IPS DF 4.7 (cell line): ENCODE results near the gene FAM193A.
"Not testable (repeated sequence)": the region's sequence is repeated elsewhere in the genome, so short reads cannot be mapped to it uniquely, and the experiment has no call there.

Source experiments
- DNase-seq: peaks from one replicate; pipeline ENCODE4 v3.0.0-alpha.2; 2013; ENCODE audit warnings: low spot score; ENCODE audit errors: extremely low read depth

Gene FAM193A

DNA sequence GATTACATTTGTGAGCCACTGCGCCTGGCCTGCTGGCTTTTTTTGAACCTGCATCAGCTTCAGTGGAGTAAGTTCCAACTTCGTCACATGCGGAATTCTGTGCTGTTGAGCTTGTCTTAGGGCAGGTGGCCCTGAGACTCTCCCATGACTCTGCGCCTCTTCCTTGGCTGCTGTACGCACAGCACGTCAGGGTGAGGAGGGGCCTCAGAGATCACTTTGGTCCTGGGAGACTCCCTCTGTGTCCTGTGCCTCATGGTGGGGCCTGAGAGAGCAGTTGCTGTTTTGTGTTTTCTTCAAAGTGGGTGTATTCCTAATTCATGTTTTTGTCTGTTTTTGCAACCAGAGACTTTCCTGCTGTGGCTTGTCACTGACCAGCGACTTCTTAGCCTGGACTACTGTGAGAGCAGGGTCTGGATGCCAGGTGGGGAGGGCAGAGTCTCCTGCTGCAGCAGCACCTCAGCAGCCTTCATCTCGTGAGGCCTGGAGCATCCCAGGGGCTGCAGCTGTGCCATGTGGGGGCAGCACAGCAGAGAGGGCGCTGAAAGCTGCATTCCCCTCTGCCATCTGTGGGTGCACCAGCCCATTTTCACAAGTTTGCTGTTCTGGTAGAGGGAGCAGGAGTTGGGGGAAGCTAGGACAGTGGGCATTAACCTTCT, 111.8 kb downstream of the FAM193A start:
- DNase-seq, result no peak

DNA sequence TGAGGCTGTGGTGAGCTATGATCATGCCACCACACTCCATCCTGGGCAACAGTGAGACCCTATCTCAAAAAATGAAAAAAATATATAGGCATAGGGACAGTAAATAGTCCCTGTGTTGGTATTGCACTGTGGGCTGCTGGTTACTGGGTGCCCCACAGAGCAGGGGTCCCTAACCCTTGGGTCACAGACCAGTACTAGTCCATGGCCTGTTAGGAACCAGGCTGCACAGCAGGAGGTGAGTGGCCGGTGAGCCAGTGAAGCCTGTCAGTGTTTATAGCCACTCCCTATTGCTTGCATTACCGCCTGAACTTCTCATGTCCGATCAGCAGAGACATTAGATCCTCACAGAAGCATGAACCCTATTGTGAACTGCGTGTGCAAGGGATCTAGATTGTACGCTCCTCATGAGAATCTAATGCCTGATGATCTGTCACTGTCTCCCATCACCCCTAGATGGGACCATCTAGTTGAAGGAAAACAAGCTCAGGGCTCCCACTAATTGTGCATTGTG, 113.2 kb downstream of the FAM193A start:
- no peak for DNase-seq

DNA sequence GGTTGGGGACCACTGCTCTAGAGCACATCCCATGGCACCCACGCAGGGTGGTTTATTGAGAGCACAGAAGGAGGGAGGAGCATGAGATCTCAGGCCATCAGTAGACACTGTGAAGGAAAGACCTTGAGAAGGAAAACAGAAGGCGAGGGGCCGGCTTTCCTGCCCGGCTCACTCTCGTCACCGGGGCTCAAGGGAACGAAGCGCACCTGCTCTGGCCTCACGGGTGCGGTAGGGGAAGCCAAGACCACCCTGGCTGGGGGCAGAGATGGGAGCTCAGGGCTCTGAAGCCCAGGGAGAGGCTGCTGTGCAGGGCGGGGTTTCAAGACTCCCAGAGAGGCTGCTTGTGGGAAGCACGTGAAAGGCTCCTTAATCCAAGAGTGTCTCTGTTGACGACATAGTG, 113.8 kb downstream of the FAM193A start:
- no peak for DNase-seq

DNA sequence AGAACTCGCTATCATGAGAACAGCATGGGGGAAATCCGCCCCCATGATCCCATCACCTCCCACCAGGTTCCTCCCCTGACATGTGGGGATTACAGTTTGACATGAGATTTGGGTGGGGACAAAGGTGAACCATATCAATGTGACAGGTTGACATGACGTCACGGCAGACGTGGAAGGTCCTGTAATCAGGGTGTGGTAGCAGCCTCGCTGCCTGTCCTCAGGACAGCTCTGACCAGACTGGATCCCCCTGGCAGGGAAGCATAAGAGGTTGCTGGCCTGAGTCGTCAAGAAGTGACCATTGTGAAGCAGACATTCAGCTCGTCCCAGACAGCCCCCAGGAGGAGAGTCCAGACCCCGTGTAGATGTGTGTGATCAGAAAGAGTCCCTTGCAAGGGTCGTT, 115.1 kb downstream of the FAM193A start:
- no peak for DNase-seq

DNA sequence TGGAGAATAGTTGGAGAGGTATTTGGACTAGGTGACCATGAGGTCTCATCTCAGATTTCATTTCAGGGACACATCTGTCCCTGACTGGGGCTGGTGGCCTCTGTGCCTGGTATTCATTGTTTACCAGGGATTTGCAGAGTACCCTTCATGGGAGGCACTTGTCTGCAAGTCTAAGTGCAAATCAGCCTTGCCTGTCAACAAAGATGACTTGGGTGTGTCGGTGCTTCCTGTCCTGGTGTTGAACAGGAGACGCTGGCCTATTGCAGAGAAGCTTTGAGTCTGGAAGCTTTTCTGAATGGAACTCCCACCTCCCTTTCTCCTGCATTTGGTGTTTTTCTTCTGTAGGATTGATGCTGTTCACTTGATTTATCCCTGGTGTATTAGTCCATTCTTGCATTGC, 115.6 kb downstream of the FAM193A start:
- DNase-seq, result no peak

DNA sequence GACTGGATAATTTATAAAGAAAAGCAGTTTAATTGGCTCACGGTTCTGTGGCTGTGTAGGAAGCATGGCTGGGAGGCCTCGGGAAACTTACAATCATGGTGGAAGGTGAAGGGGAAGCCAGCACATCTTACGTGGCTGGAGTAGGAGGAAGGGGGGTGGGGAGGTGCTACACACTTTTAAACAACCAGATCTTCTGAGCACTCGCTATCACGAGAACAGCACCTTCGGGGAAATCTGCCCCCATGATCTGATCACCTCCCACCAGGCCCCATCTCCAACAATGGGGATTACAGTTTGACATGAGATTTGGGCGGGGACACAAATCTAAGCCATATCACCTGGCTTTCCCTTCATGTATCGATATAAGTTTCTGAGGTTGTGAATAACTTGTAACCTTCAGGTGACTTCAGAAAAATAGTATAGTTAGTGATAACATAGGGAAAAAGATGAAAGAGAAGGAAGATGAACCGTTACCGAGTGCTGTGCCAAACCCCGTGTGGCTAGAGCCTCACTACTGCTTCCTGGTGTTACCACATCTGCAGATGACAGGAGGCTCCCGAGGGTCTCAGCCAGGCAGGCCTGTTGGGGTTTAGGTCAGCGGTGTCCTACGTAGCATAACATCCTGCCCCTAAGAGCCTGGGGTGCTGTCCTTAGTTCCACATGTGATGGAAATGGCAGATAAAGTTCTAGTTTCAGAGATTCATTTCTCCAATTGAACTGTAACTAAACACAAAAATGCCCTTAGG, 116.1 kb downstream of the FAM193A start:
- no peak for DNase-seq

DNA sequence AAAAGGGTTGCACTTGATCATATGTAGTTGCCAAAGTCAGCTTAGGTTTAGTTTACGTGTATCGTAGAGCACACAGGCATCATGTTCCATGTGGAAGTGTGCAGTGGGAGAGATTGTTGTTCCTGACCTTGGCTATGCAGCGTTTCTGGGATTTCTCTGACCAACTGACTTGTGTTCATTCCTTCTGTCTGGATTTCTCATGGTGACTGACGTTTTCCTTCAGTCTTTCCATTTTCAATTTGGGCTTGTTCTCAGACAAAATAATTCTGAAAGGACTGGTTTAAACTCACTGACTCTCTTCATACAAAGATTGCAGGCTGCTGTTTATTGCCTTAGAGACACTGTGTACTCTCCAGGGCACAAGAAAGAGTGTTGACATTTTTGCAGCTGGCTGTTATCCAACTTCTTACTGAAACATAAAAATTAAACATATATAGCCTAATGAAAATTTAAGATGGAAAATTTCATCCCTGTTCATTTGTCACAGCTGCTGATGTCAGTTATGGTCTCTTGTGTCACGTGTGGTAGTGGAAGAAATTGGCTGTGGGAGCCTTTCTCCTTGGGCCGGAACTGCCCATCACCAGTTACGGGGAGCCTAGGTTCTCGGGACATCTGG, 124.3 kb downstream of the FAM193A start:
- DNase-seq, result no peak

DNA sequence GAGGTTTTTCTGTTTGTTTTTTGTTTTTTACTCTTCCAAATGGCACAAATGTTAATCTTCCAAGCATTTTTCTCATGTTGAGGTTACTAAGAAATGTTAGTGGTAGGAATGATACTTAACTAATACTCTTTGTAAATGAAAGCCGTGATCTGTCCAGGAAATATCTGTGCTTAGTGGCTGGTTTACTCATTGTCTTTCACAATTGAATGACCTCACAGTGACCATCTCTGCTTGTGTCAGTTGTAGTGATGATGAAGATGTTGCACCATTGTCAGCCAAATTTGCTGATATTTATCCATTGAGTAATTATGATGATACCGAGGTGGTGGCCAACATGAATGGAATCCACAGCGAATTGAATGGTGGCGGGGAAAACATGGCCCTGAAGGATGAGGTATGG, 126.2 kb downstream of the FAM193A start:
- DNase-seq, result no peak

DNA sequence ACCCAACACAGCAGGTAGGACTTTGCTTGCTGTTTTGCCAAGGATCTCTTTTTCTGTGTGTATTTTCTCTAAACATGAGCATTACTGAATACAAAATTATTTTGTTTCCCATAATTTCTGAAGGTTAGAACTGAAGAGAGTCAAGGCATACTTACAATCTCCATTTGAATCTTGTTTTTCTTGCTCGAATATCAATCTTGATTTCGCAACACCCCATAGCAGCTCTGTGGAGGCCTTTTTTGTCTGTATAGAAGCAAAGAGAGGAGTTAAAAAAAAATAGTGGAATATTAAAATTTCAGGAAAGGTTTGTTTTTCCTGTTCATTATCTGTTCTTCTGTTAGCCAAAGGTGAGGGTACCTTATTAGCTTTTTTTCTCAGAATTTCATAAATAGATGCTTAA, 126.8 kb downstream of the FAM193A start:
- DNase-seq, result no peak

DNA sequence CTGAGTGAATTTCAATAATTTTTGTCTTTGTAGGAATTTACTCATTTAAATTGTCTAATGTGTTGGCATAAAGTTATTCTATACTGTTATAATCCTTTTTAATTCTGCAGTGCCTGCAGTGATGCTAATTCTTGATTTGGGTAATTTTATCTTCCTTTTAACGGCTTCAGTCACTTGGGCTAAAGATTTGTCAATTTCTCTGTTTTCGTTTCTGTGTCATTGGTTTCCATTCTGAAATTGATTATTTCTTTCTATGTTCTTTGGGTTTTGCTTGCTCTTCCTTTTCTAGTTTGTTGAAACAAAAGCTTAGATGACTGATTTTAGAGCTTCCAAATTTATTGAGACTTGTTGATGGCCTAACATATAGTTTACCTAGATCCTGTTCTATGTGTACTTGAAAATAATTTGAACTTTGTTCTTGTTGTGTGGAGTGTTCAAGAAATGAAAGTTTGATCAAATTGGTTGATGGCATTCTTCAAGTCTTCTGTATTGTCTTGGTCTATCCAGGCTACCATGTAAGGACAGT, 130.3 kb downstream of the FAM193A start:
- DNase-seq, result no peak

DNA sequence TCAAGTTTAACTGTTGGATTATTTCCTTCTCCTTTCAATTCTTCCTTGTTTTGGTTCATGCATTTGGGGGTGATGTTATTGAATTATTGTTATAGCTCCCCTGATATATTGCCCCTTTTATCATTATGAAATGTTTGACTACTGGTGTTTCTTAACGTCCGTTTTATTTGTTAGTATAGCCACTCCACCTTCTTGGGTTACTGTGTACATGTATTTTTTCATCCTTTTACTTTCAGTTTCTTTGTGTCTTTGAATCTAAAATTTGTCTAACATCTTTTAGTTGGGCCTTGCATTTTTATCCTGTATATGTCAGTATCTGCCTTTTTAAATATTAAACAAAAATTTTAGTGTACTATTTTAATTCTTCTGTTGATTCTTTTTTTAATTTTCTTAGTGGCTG, 131.0 kb downstream of the FAM193A start:
- DNase-seq, result no peak

DNA sequence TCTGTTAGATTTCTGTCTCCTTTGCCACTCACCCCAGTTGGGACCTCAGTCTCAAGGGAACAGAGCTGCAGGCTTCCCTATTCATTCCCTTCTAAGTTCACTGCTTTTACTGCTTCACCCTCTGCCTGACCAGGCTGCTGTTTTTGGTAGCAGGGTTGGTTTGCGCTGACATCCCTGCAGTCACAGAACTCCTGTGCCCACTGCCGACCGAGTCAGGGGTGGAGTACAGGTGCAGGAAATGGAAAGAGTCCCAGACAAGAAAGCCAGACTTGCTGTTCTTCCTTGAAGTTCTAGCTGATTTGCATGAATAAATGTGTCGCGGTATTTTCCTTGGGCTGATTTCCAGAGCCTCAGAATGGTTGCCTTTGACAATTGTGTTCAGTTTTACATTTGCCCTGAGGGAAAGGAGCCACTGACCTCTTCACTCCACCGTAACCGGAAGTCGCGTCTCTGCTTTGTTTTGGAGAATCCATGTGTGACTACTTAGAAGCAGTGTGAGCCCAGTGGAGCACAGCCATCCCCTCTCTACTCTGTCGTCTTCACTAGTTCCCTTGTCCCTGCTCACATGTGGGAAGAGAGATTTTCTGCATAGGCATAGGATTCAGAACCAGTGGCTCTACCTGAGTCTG, 134.9 kb downstream of the FAM193A start:
- DNase-seq, result no peak

DNA sequence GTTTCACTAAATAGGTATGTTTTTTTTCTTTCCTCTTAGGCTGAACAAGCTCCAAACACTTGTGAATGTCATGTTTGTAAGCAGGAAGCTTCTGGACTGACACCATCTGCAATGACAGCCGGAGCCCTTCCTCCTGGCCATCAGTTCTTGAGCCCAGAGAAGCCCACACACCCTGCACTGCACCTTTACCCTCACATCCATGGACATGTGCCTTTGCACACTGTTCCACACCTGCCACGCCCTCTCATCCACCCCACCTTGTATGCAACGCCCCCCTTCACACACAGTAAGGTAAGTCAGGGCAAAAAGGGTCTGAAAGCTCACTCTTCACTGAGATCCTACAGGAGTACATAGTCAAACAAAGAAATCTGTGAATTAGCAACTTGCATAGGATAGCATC, 135.6 kb downstream of the FAM193A start:
- DNase-seq, result no peak

DNA sequence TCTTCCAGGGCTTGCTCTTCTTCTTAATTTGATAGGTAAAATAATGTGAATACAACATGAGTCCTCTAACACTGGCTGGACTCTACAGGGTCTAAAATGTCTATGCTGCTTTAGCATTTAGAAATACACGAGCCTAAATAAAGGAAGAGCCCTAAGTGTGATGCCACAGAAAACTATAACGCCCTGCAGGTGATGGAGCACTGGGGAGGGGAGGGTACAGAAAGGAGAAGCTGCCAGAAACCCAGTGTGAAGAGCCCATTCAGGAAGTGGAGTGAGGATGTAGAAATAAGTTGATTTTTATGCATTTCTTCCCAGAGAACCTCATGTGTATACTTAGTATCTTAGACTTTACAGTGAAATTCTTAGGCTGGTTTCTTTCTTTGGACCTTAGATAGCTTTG, 136.3 kb downstream of the FAM193A start:
- DNase-seq, result no peak

DNA sequence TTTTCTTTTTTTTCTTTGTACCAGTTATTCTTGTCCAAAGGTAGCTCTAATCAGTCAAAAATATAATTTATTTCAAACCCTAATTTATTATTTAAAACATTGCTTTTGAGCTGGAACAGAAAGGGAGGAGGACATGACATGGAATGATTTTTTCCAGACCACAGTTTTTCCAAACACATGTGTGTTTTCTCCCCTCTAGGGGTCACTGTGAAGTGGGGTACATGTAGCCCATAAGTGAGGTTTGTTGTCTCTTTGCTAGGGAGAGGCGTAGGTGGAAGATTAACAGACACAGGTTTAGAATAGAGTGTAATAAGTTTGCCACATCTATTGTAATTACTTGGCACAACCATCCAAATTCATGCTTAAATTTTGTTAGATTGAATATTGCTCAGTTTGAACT, 136.7 kb downstream of the FAM193A start:
- no peak for DNase-seq

DNA sequence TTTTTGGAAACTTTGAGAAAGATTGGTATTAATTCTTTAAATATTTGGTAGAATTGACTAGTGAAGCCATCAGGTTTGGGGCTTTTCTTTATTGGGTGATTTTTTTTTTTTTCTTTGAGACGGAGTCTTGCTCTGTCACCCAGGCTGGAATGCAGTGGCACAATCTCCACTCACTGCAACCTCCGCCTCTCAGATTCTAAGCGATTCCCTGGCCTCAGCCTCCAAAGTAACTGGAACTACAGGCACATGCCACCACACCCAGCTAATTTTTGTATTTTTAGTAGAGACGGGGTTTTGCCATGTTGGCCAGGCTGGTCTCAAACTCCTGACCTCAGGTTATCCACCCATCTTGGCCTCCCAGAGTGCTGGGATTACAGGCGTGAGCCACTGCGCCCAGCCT, 143.3 kb downstream of the FAM193A start:
- not testable (repeated sequence) for DNase-seq

DNA sequence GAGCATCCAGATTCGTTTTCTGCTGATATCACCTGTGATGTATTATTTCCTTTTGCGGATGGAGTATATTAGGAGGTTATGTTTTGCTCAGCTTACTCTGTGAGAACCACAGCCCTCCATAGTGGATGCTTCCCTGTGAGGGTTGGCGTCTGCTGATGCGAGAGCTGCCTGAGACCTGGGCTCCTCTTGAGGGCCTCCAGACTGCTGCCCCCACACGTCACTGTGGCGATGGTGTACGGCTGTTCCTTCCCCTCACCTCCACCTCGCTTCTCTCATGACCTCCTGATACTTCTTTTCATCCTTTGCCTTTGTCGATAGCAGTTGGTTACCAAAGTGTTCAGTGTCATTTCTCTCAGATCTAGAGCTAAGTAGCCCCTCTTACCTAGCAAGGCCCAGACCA, 148.0 kb downstream of the FAM193A start:
- no peak for DNase-seq

DNA sequence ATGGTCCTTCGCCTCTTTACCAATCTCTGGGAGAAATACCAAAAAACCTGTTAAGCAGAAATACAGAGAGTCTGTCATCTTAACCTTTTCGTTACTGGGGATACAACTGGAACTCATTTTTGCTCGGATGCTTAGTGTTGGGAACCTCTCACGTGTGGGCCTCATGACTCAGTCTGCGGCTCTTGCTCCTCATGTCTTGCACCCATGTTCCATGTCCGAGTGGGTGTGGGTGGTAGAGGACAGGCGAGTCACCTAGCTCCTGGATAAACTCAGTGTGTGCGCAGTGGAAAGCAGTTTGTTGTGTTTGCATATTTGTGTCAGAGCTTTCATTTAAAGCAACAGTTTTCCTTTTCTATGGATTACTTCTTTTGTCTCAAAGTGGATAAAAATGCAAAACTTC, 149.1 kb downstream of the FAM193A start:
- DNase-seq, result no peak

DNA sequence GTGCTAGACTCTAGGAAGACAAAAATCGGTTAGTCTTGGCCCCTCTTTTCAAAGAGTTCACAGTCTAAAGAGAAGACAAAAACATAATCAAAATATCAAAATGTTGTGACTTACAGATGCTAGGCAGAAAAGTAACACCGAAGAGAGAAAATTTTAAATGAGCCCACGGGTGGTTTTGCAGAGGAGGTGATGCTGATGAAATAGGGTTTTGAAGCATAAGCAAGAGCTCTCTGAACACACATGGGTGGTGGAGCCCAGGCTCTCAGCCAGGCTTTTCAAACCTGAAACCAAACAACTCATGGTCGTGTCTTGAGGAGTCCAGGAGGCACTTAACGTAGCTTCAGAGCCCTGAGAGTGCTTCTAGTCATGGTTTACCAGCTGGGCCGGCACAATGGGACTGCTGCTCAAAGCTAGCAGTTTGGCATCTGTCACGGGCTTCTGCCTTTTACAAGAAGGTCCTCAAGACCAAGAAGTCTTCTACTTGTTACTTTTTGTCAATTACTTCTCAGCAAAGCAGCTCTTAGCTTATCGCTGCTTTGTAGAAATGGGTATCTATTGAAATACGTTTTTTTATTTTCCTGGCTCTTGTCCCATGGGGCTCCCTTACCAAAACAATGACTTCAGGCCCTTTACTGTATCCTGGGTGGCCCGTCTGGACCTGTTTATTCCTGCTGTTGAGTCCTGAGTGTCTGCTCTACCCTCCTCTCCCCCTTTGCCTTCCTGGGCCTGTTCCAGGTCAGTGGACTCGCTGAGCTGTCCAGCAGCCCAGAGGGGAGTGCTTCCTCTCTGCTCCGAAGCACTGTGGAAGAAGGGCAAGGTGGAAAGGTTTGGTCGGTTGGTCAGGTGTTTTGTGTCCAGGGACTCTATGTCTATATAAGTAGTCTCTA, 150.2 kb downstream of the FAM193A start:
- no peak for DNase-seq

DNA sequence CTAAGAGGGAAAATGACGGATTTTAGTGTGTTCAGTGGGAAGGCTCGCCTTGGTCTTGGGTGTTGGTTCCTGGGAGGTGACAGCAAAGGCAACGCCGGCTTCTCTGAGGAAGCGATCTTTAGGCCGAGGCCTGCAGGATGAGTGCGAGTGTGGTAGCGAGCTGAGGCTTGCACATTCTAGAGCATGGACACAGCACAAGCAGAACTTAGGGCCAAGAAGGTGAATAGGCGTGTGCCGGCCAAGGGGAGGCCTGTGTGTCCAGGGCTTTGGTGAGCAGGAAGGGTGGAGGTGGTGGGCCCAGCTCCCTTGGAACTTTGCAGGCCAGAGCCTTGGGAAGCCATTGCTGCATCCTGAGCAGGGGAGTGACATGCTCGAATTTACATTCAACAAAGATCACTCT, 151.8 kb downstream of the FAM193A start:
- no peak for DNase-seq

DNA sequence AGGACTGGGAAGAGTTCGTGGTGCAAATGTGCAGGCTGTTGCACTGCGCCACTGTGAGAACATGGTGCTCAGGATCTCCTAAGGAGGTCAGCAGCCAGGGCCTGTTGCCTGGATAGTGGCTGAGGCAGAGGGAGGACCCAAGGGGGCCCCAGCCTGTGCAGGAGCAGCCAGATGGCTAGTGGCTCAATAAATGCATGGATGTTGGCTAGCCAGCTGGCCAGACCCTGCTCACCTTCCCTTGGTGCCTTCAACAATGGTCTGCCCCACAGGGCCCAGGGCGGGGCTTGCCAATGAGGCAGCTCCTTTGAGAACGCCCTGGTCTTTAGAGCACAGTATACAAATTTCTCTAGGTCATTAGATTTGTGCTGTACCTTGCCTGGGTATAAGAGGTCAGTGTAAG, 152.2 kb downstream of the FAM193A start:
- DNase-seq, result no peak
